HepG2 (cell line): ENCODE results near the gene CRAT. TPM values are rescaled to one million over a fixed set of nuclear protein-coding genes. Genes with fewer than 3 reads are reported as not detected.

Source experiments
- GATA4 ChIP-seq: sonication (generic); IDR thresholded peaks from 2 replicates; pipeline ENCODE4 v1.6.1; 2016; ENCODE audit warnings: antibody characterized with exemption, low read depth, borderline replicate concordance
- GPBP1L1 ChIP-seq: sonication (generic); formaldehyde crosslinking; IDR thresholded peaks from 2 replicates; pipeline ENCODE4 v1.5.0; 2020; ENCODE audit warnings: mild to moderate bottlenecking, missing genetic modification reagents
- MIER2 ChIP-seq: IDR thresholded peaks from 2 replicates; pipeline ENCODE4 v1.6.1; 2016; ENCODE audit warnings: missing biosample characterization, missing genetic modification reagents
- NBN ChIP-seq: fragments of 450-650 bp; conservative IDR thresholded peaks from 2 replicates; pipeline ENCODE4 v1.6.1; 2017
- NCOR1 ChIP-seq: fragments of 200-600 bp; sonication (generic); IDR thresholded peaks from 2 replicates; pipeline ENCODE4 v1.7.0; 2017; ENCODE audit warnings: antibody characterized with exemption, low read length, borderline replicate concordance
- NFAT5 ChIP-seq: sonication (generic); formaldehyde crosslinking; IDR thresholded peaks from 2 replicates; pipeline ENCODE4 v1.4.0; 2020; ENCODE audit warnings: missing genetic modification reagents
- NFE2L1 ChIP-seq: sonication (generic); formaldehyde crosslinking; IDR thresholded peaks from 2 replicates; pipeline ENCODE4 v1.4.0; 2020; ENCODE audit warnings: missing genetic modification reagents, mild to moderate bottlenecking, borderline replicate concordance
- PAX8 ChIP-seq: sonication (generic); formaldehyde crosslinking; IDR thresholded peaks from 2 replicates; pipeline ENCODE4 v1.8.0; 2022; ENCODE audit warnings: mild to moderate bottlenecking, missing genetic modification reagents, borderline replicate concordance
- POLR2AphosphoS2 ChIP-seq: IDR thresholded peaks from 2 replicates; pipeline ENCODE4 v1.6.1; 2011; ENCODE audit warnings: low read depth, low read length, improper control_type of control experiment
- ZFY ChIP-seq: sonication (generic); formaldehyde crosslinking; IDR thresholded peaks from 2 replicates; pipeline ENCODE4 v1.4.0; 2020; ENCODE audit warnings: missing genetic modification reagents
- ZHX1 ChIP-seq: sonication (generic); formaldehyde crosslinking; IDR thresholded peaks from 2 replicates; pipeline ENCODE4 v1.8.1; 2022; ENCODE audit warnings: low read depth, mild to moderate bottlenecking, missing genetic modification reagents
- ZNF138 ChIP-seq: sonication (generic); formaldehyde crosslinking; IDR thresholded peaks from 2 replicates; pipeline ENCODE4 v1.5.0; 2020; ENCODE audit warnings: mild to moderate bottlenecking, low read depth, missing genetic modification reagents
- ZNF605 ChIP-seq: sonication (generic); formaldehyde crosslinking; IDR thresholded peaks from 2 replicates; pipeline ENCODE4 v1.8.0; 2022; ENCODE audit warnings: mild to moderate bottlenecking, missing genetic modification reagents
- ZNF646 ChIP-seq: sonication (generic); formaldehyde crosslinking; IDR thresholded peaks from 2 replicates; pipeline ENCODE4 v1.9.0; 2021; ENCODE audit warnings: mild to moderate bottlenecking, missing genetic modification reagents
- ZNF891 ChIP-seq: sonication (generic); formaldehyde crosslinking; IDR thresholded peaks from 2 replicates; pipeline ENCODE4 v1.5.0; 2020; ENCODE audit warnings: mild to moderate bottlenecking, missing genetic modification reagents
- polyA plus RNA-seq, 8 experiments: library from polyadenylated mRNA; depleted of rRNA in 3 of 8; stranded (reverse) in 7 of 8; unstranded in 1 of 8; fragments of >200 nt; fragmentation: Illumina TruSeq in 4 of 8; extraction: Trizol in 4 of 8; gene quantifications; 2 replicates each; pipeline versions ENCODE4 v1.2.1 to v1.2.3, GENCODE V29; 2011 to 2016; ENCODE audit warnings: low read depth in 4 of 8, missing spikeins in 1 of 8, mixed read lengths in 1 of 8; ENCODE audit not compliant: insufficient read depth in 1 of 8
- total RNA-seq, 5 experiments: library from RNA; depleted of rRNA; stranded (reverse); fragments of >200 nt; fragmentation: Illumina TruSeq; extraction: Trizol; gene quantifications; 2 replicates each; pipeline ENCODE4 v1.2.3, GENCODE V29; 2016; ENCODE audit warnings: low read depth in 1 of 5

Gene CRAT
- total and polyA plus RNA-seq, 2 of the 13 experiments (the other 11 are each of a cell fraction or from before 2014, with no cell fraction given): 26.1 to 26.6 TPM

GRCh38 chr9:129064499-129064908 is 46.1 kb downstream of the CRAT start (continued):
- TF ChIP-seq ZNF646 (CRISPR knock-in tag) (no peak), POLR2AphosphoS2 (no peak), PAX8 (CRISPR knock-in tag) (no peak), GATA4 (no peak), MIER2 (CRISPR knock-in tag) (0 out of 2 replicates have a peak, but pooled peaks have one; percentile 35), ZFY (peak; percentile 77), NCOR1 (peak; percentile 90; the same call in 1 of the 2 replicates), ZNF605 (CRISPR knock-in tag) (peak; percentile 76), NFAT5 (CRISPR knock-in tag) (no peak), ZNF891 (CRISPR knock-in tag) (no peak), NFE2L1 (CRISPR knock-in tag) (no peak), GPBP1L1 (no peak), ZNF138 (no peak), NBN (no peak), ZHX1 (0 out of 2 replicates have a peak, but pooled peaks have one; percentile 27)
